ENCODE measurements around the gene TICAM2. TPM values are rescaled to one million over a fixed set of nuclear protein-coding genes. Genes with fewer than 3 reads are reported as not detected.
A peak's percentile ranks its signal among the peaks of the same experiment; 100 is the strongest.

Gene TICAM2
- total RNA-seq, 1 experiment from 2014 or later = 0.24 TPM

GRCh38 chr5:115545351-115545882 lies 56.9 kb downstream of the TICAM2 start:
- H2BK120ac ChIP-seq (ENCODE audit: low read depth, low read length, poor library complexity, severe bottlenecking) = no peak overlapping the region
- Mint-ChIP-seq H3K4me3 (peak overlapping the region; percentile 94 to 99; a peak in 3 of 5 replicates), H3K27ac (no peak overlapping the region), H3K4me1 (peaks cover 40% of the 10 kb centered on the region in 2 experiments), H3K27me3 (ENCODE audit: low read depth) (no peaks in the 10 kb centered on the region), H3K36me3 (ENCODE audit: insufficient read depth in 1 of 3, low read depth in 3 of 3) (peaks cover 20 to 32% (median 30%) of the 10 kb centered on the region in 3 experiments), H3K9me3 (peaks cover 12 to 13% of the 10 kb centered on the region in 2 experiments; a peak in 4 of 5 replicates)
- no peak for DNase-seq
- H3K27me3 ChIP-seq (ENCODE audit: insufficient read depth, low read length) = no peaks in the 10 kb centered on the region
- TF ChIP-seq CTCF (conservative IDR thresholded peaks at IDR 0.05) = no peak
- no peak overlapping the region for H2BK5ac ChIP-seq (ENCODE audit: insufficient read length, low read length)
- H3K9me3 ChIP-seq (ENCODE audit: control insufficient read depth, low read depth, low read length) = no peaks in the 10 kb centered on the region
- H2AFZ ChIP-seq (ENCODE audit: low read length) = no peak overlapping the region
- H3K27ac ChIP-seq (ENCODE audit: insufficient read length, low read depth, low read length) = no peak overlapping the region
- H3K4me1 ChIP-seq (ENCODE audit: insufficient read depth, low read length) = no peaks in the 10 kb centered on the region; the same call in 1 of the 2 replicates
- no peak overlapping the region for H3T11ph ChIP-seq (ENCODE audit: low read length)
- H4K91ac ChIP-seq (ENCODE audit: insufficient read length, low read depth, low read length) = no peak overlapping the region
- H3K4ac ChIP-seq (ENCODE audit: low read depth, low read length) = no peak overlapping the region
- no peak overlapping the region for H4K8ac ChIP-seq (replicated peaks; ENCODE audit: insufficient read length, low read depth, low read length)
- no peak overlapping the region for H3K23ac ChIP-seq (ENCODE audit: insufficient read length, low read depth, low read length)
- no peak overlapping the region for H3K18ac ChIP-seq (ENCODE audit: insufficient read length, low read depth, low read length)
- no peak overlapping the region for H2BK15ac ChIP-seq (ENCODE audit: low read depth, low read length)
- H4K5ac ChIP-seq (ENCODE audit: insufficient read length, low read depth, low read length) = no peak overlapping the region
- H3K56ac ChIP-seq (ENCODE audit: insufficient read length, low read depth, low read length) = no peak overlapping the region
- H2BK12ac ChIP-seq (ENCODE audit: insufficient read length, low read depth, low read length) = no peak overlapping the region
- H3K79me2 ChIP-seq (ENCODE audit: insufficient read depth, low read length) = peaks cover 22% of the 10 kb centered on the region; the same call in 1 of the 2 replicates
- H3K4me2 ChIP-seq (ENCODE audit: insufficient read depth, insufficient read length, low read length) = peak overlapping the region; percentile 42
- H3K9ac ChIP-seq (ENCODE audit: extremely low read depth, insufficient read length, low read length) = no peak overlapping the region
- H3K14ac ChIP-seq (ENCODE audit: insufficient read depth, low read length) = no peak overlapping the region
- H2AK5ac ChIP-seq (ENCODE audit: insufficient read length, low read length) = no peak overlapping the region
- H3K23me2 ChIP-seq (ENCODE audit: insufficient read length, low read depth, low read length, poor library complexity, severe bottlenecking) = peaks cover 9% of the 10 kb centered on the region
- H4K20me1 ChIP-seq (ENCODE audit: control insufficient read depth, insufficient read depth, insufficient read length) = no peaks in the 10 kb centered on the region
- WGBS (ENCODE audit: extremely low coverage, insufficient read length, low lambda C conversion rate) = no CpG with 5 or more reads among the region's 9 CpGs
- no peaks in the 10 kb centered on the region for H3K79me1 ChIP-seq (ENCODE audit: insufficient read depth, low read depth, low read length, poor library complexity, severe bottlenecking)
- H2BK20ac ChIP-seq (ENCODE audit: low read depth, low read length, poor library complexity, severe bottlenecking) = no peak overlapping the region

Measured in H9 (cell line).